ENCODE data around the gene GBX2. TPM values are rescaled to one million over a fixed set of nuclear protein-coding genes. Genes with fewer than 3 reads are reported as not detected.

Gene GBX2
- total RNA-seq, 1 experiment from 2014 or later = 10.2 TPM

- CTCF ChIA-PET = interaction anchor here (0.6 kb wide), 1 partner anchor 81 kb away, joined by 3 read pairs; no protein-coding TSS in a partner anchor
- POLR2A ChIA-PET = no interaction called here
- in situ Hi-C loops (cut with HindIII; ENCODE audit: low pct_unique_long_range_greater_than_20kb, low sequenced_read_pairs) = no loop called here
Observed at GRCh38 chr2:236156095-236156859, 11.9 kb downstream of the GBX2 start.

DNA sequence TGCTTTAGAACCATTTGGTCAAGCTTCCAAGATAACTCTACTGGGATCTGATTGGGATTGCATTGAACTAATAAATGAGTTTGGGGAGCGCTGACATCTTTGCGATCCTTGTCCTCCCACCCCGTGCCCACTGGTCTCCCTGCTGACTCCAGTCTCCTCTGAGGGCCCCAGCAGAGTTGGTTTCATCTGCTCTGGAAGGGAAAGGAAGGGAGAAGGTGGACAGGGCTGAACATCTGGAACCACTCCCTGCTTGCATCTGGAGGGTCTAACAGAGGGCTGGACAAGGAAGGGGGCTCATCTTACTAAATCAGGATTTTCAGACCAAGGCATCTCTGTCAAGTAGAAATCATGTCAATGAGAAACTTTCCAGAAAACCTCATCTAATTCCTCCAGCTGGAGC lies 12.8 kb downstream of the GBX2 start:
- Histone ChIP-seq H3K27me3 (ENCODE audit: control insufficient read depth, insufficient read depth, low read length) (no peaks in the 10 kb centered on the region), H3K36me3 (ENCODE audit: control insufficient read depth, insufficient read depth, low read length) (no peaks in the 10 kb centered on the region), H3K27ac (ENCODE audit: low read length) (no peak overlapping the region), H3K9me3 (ENCODE audit: control insufficient read depth, insufficient read depth, low read depth, low read length) (peaks cover 6% of the 10 kb centered on the region; the same call in 1 of the 2 replicates), H3K4me3 (ENCODE audit: low read depth in 2 of 2, low read length in 2 of 2) (no peak overlapping the region), H3K4me1 (ENCODE audit: control insufficient read depth, insufficient read depth, low read length) (no peaks in the 10 kb centered on the region)
- intact Hi-C loops (cut with micrococcal nuclease; ENCODE audit: unreplicated experiment) = no loop called here
- BruUV-seq (replicated peaks) = no TSS peak
- ATAC-seq = no peak
- TF ChIP-seq, protein P1, sequence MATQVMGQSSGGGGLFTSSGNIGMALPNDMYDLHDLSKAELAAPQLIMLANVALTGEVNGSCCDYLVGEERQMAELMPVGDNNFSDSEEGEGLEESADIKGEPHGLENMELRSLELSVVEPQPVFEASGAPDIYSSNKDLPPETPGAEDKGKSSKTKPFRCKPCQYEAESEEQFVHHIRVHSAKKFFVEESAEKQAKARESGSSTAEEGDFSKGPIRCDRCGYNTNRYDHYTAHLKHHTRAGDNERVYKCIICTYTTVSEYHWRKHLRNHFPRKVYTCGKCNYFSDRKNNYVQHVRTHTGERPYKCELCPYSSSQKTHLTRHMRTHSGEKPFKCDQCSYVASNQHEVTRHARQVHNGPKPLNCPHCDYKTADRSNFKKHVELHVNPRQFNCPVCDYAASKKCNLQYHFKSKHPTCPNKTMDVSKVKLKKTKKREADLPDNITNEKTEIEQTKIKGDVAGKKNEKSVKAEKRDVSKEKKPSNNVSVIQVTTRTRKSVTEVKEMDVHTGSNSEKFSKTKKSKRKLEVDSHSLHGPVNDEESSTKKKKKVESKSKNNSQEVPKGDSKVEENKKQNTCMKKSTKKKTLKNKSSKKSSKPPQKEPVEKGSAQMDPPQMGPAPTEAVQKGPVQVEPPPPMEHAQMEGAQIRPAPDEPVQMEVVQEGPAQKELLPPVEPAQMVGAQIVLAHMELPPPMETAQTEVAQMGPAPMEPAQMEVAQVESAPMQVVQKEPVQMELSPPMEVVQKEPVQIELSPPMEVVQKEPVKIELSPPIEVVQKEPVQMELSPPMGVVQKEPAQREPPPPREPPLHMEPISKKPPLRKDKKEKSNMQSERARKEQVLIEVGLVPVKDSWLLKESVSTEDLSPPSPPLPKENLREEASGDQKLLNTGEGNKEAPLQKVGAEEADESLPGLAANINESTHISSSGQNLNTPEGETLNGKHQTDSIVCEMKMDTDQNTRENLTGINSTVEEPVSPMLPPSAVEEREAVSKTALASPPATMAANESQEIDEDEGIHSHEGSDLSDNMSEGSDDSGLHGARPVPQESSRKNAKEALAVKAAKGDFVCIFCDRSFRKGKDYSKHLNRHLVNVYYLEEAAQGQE (IDR thresholded peaks at IDR 0.05; ENCODE audit: insufficient read depth in 1 of 2, low read depth in 2 of 2, low read length in 1 of 2) = no peak
- no peak for TF ChIP-seq SIN3A (IDR thresholded peaks at IDR 0.05; ENCODE audit: borderline replicate concordance, insufficient read depth, low read depth, low read length)
- no peak for TF ChIP-seq CTCF (IDR thresholded peaks at IDR 0.05)
- no peak for TF ChIP-seq POLR2AphosphoS5 (IDR thresholded peaks at IDR 0.05; ENCODE audit: low read depth, low read length)
- TF ChIP-seq TCF7L2 (IDR thresholded peaks at IDR 0.05; ENCODE audit: low read depth, low read length) = no peak
- ChIA-PET POLR2A (no interaction called here), CTCF (no interaction called here)
- DNase-seq (ENCODE audit: low read depth, low spot score) = no peak
- in situ Hi-C loops (cut with HindIII; ENCODE audit: low pct_unique_long_range_greater_than_20kb, low sequenced_read_pairs) = no loop called here

More at GRCh38 chr2:236156095-236156859, 11.9 kb downstream of the GBX2 start:
- no TSS peak for BruUV-seq (replicated peaks)
- DNase-seq (ENCODE audit: low read depth, low spot score) (no peak), ATAC-seq (no peak)
- H3K4me3 ChIP-seq (ENCODE audit: low read depth in 2 of 2, low read length in 2 of 2) = no peak overlapping the region
- no peak overlapping the region for H3K27ac ChIP-seq (ENCODE audit: low read length)
- H3K4me1 ChIP-seq (ENCODE audit: control insufficient read depth, insufficient read depth, low read length) = no peaks in the 10 kb centered on the region
- H3K9me3 ChIP-seq (ENCODE audit: control insufficient read depth, insufficient read depth, low read depth, low read length) = peaks cover 6% of the 10 kb centered on the region; the same call in 1 of the 2 replicates
- no peaks in the 10 kb centered on the region for H3K36me3 ChIP-seq (ENCODE audit: control insufficient read depth, insufficient read depth, low read length)
- no peaks in the 10 kb centered on the region for H3K27me3 ChIP-seq (ENCODE audit: control insufficient read depth, insufficient read depth, low read length)
- intact Hi-C loops (cut with micrococcal nuclease; ENCODE audit: unreplicated experiment) = no loop called here
- TF ChIP-seq, protein P1 (IDR thresholded peaks at IDR 0.05; ENCODE audit: insufficient read depth in 1 of 2, low read depth in 2 of 2, low read length in 1 of 2) = no peak
- TF ChIP-seq POLR2AphosphoS5 (IDR thresholded peaks at IDR 0.05; ENCODE audit: low read depth, low read length) = no peak
- TF ChIP-seq CTCF (IDR thresholded peaks at IDR 0.05) = no peak
- TF ChIP-seq SIN3A (IDR thresholded peaks at IDR 0.05; ENCODE audit: borderline replicate concordance, insufficient read depth, low read depth, low read length) = no peak
- no peak for TF ChIP-seq TCF7L2 (IDR thresholded peaks at IDR 0.05; ENCODE audit: low read depth, low read length)

All from Panc1 (cell line).